C4-2B (cell line): ENCODE results near the gene CYTH3.

Source experiments
- ZFX ChIP-seq: fragments of 450-650 bp; IDR thresholded peaks from 2 replicates; pipeline ENCODE4 v1.6.1; 2017
- TF ChIP-seq, protein P1 (sequence below): fragments of 450-650 bp; conservative IDR thresholded peaks from 2 replicates; pipeline ENCODE4 v1.5.1; 2017; ENCODE audit warnings: mild to moderate bottlenecking

DNA sequence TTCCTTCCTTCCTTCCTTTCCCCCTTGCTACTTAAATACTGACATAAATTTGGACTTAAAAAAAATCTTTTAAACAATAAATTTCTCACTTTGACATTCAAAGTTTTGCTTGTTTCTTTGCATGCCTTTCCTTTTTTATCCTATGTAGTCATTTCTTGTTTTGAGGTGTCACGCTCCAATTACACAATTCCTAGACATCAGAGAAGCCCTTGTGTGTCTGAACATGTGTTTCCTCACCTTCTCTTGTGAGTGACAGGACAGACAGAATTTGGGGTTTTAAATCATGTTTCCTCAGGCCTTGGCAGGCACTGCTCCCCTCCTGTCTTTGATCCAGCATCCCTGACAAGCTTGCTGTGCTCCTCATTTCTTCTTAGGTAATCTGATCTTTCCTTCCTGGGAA is 91.3 kb downstream of the CYTH3 start:
- TF ChIP-seq, protein P1, sequence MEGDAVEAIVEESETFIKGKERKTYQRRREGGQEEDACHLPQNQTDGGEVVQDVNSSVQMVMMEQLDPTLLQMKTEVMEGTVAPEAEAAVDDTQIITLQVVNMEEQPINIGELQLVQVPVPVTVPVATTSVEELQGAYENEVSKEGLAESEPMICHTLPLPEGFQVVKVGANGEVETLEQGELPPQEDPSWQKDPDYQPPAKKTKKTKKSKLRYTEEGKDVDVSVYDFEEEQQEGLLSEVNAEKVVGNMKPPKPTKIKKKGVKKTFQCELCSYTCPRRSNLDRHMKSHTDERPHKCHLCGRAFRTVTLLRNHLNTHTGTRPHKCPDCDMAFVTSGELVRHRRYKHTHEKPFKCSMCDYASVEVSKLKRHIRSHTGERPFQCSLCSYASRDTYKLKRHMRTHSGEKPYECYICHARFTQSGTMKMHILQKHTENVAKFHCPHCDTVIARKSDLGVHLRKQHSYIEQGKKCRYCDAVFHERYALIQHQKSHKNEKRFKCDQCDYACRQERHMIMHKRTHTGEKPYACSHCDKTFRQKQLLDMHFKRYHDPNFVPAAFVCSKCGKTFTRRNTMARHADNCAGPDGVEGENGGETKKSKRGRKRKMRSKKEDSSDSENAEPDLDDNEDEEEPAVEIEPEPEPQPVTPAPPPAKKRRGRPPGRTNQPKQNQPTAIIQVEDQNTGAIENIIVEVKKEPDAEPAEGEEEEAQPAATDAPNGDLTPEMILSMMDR = no peak
- TF ChIP-seq ZFX = no peak
